GM12801 (cell line): ENCODE measurements around the gene RGL2.

Experiments
- TF ChIP-seq, protein P1 (sequence below): IDR thresholded peaks from one replicate; pipeline ENCODE4 v1.5.1; 2011; ENCODE audit warnings: control low read depth; ENCODE audit not compliant: insufficient read length; ENCODE audit errors: extremely low read depth

Gene RGL2, protein sequence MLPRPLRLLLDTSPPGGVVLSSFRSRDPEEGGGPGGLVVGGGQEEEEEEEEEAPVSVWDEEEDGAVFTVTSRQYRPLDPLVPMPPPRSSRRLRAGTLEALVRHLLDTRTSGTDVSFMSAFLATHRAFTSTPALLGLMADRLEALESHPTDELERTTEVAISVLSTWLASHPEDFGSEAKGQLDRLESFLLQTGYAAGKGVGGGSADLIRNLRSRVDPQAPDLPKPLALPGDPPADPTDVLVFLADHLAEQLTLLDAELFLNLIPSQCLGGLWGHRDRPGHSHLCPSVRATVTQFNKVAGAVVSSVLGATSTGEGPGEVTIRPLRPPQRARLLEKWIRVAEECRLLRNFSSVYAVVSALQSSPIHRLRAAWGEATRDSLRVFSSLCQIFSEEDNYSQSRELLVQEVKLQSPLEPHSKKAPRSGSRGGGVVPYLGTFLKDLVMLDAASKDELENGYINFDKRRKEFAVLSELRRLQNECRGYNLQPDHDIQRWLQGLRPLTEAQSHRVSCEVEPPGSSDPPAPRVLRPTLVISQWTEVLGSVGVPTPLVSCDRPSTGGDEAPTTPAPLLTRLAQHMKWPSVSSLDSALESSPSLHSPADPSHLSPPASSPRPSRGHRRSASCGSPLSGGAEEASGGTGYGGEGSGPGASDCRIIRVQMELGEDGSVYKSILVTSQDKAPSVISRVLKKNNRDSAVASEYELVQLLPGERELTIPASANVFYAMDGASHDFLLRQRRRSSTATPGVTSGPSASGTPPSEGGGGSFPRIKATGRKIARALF

DNA sequence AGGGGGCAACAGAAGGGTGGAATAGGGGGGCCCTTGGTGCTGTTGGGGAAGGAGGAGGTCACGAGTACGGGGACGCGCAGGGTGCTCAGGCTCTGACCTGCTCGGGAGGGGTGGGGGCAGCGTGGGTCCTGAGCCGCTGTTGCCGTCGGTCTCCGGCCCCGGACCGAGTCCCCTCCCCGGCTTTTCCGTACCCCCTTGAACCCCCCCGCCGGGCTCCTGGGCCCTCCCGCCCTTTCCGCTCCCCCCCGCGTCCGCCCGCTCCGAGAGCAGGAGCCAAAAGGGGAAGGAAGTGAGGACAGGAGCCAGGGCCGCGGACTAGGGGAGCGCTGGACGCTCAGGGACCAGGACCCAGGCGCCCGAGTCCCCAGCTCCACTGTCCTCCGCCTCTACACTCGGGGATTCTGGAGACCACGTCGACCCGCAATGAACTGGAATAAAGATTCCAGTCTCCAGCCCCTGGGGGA, at the start of gene RGL2:
Gene RGL2 (minus strand): TSS at position 170 of the 464 bp plus-strand sequence. CDS start 332 bp downstream, outside the sequence.
- TF ChIP-seq, protein P1, sequence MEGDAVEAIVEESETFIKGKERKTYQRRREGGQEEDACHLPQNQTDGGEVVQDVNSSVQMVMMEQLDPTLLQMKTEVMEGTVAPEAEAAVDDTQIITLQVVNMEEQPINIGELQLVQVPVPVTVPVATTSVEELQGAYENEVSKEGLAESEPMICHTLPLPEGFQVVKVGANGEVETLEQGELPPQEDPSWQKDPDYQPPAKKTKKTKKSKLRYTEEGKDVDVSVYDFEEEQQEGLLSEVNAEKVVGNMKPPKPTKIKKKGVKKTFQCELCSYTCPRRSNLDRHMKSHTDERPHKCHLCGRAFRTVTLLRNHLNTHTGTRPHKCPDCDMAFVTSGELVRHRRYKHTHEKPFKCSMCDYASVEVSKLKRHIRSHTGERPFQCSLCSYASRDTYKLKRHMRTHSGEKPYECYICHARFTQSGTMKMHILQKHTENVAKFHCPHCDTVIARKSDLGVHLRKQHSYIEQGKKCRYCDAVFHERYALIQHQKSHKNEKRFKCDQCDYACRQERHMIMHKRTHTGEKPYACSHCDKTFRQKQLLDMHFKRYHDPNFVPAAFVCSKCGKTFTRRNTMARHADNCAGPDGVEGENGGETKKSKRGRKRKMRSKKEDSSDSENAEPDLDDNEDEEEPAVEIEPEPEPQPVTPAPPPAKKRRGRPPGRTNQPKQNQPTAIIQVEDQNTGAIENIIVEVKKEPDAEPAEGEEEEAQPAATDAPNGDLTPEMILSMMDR = no peak

DNA sequence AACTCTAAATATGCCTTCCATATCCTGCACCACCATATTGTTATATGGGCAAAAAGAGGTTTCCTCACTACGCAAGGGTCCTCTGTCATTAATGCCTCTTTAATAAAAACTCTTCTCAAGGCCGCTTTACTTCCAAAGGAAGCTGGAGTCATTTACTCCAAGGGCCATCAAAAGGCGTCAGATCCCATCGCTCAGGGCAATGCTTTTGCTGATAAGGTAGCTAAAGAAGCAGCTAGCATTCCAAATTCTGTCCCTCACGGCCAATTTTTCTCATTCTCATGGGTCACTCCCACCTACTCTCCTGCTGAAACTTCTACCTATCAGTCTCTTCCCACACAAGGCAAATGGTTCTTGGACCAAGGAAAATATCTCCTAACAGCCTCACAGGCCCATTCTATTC, 49.1 kb upstream of the RGL2 start:
- TF ChIP-seq, protein P1 = no peak

DNA sequence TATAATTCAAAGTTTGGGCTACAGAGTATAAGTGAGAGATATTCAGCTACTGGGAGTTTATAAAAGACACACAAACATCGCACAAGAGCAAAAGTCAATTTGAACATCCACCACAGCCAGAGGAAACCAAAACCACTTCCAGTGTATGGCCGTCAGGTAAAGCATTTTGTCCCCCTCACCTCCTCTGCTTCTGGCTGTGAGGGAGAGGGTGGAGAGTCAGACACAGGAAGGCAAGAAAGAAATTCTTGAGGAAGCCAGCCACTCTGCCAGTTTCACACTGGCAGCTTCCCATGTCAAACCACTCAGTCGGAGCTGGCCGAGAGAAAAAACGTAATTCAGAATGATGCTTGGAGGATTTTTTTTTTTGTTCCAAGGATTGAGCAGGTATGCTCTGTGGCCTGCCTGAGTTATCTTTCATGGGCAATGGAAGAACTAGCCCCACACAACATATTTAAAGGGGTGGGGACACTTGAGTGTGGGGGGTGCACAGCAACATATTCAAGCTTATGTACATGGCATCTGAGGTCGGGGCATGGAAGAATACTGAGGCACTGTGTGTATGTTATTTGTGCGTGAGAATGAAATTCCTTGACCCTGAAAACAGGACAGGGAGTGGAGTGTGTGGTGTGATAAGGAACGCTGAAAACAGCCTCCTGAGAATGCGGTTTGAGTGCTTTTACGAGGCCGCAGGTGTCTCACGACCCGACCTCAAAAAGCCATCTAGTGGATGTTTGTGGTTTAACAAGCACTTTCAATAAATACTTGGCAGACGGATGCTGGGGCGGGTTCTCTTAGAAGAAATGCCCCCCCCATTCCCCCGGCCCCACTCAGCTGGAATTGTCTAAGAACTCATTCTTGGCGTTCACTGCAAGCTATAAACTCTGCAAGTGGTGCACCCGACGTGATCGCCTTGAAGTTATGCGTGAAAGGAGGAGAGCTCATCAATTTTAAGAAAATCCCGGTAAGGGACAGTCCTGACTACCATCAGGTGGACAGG, 46.3 kb upstream of the RGL2 start:
- TF ChIP-seq, protein P1 = no peak

DNA sequence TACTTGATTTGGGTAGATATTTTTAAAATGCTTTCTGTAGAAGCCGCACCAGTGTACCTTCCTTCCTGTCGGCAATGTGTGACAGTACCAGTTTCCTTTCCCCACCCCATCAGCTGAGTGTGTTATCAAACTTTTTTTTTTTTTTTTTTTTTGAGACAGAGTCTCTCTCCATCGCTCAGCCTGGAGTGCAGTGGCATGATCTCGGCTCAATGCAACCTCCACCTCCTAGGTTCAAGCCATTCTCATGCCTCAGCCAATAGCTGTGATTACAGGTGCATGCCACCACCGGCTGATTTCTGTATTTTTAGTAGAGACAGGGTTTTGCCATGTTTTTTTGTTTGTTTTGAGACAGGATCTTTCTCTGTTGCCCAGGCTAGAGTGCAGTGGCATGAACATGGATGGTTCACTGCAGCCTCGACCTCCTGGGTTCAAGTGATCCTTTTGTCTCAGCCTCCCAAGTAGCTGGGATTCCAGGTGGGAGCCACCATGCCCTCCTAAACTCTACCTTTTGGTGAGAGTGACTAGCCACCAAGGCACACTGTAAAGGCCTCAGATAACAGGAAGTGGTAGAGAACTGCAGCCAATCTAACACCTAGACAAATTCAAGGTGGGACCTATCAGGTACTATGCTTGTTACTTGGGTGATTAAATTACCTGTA, 45.3 kb upstream of the RGL2 start:
- TF ChIP-seq, protein P1 = no peak

DNA sequence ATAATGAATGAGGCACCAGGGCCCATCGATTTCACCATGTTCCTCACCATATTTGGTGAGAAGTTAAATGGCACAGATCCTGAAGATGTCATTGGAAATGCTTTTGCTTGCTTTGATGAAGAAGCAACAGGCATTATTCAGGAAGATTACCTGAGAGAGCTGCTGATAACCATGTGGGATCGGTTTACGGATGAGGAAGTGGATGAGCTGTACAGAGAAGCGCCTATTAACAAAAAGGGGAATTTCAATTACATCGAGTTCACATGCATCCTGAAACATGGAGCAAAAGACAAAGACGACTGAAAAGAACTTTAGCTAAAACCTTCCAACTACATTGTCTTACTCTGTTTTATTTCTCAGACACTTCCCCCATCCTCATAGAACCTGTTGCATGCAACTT, 40.5 kb upstream of the RGL2 start:
- TF ChIP-seq, protein P1 = no peak

DNA sequence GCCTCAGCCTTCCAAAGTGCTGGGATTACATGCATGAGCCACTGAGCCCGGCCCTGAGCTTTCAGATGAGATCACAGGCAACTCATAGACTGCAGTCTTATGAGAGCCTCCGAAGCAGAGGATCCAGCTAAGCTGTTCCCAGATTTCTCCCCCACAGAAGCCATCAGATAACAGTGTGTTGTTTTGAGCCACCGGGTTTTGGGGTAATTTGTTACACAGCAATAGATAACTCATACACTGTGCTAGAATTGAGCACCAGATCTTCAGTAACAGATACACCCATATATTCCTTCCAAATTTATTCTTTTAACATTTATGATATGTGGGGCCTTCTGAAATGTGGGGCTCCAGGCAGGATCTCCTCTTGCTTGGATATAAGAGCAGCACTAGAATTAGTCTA, 37.8 kb upstream of the RGL2 start:
- TF ChIP-seq, protein P1 = no peak
